ENCODE data around the gene WDFY3. TPM values are rescaled to one million over a fixed set of nuclear protein-coding genes. Genes with fewer than 3 reads are reported as not detected.

The WDFY3 gene
- total and polyA plus RNA-seq, 4 donors: 7.5 to 229 (median 75.8) TPM

DNA sequence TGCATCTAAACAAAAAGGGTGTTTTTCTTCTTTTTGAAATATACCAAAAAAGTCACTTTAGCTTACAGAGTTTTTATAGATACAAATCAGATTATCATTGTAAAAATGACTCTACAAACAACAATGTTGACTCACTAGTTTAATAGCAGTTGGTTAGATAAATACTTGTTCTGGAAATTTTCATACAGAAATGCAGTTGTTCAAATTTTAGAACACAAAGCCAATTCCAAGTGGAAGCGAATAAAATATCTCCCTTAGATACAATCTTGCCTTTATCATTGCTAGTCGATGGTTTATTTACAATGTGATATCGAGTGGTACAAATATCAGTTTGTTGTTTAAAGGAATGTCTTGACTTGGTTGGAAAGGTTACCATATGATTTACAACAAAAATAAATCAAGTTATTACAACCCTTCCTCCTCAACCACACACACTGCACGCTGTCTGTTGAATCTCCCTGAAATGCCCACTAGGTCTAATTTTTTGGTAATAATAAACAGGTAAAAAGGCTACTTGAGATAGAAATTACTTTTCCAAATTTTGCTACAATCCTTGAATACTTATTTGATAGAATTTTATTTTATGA lies 268.8 kb downstream of the WDFY3 start:
- ATAC-seq (ENCODE audit: insufficient read depth, low FRiP score) (no peak), DNase-seq (no peak)
- Histone ChIP-seq H3K9ac (ENCODE audit: insufficient read depth in 1 of 2, low read length in 2 of 2) (no peak overlapping the region), H3K4me3 (no peak overlapping the region), H3K9me3 (ENCODE audit: control insufficient read depth in 4 of 4, insufficient read depth in 3 of 4, low read length in 3 of 4) (no peaks in the 10 kb centered on the region), H3K27me3 (ENCODE audit: control insufficient read depth in 3 of 3, insufficient read depth in 3 of 3, low read length in 2 of 3) (no peaks in the 10 kb centered on the region), H3K4me1 (ENCODE audit: control insufficient read depth in 5 of 5, insufficient read depth in 5 of 5, low read length in 5 of 5) (no peaks in the 10 kb centered on the region), H3K27ac (ENCODE audit: low read depth in 1 of 2, low read length in 1 of 2) (no peak overlapping the region), H3K36me3 (ENCODE audit: control insufficient read depth in 4 of 4, insufficient read depth in 4 of 4, low read length in 4 of 4) (peaks cover 18 to 53% (median 25%) of the 10 kb centered on the region in 4 donors)
- no peak for TF ChIP-seq CTCF (IDR thresholded peaks at IDR 0.05; ENCODE audit: control extremely low read depth, extremely low read depth)
- WGBS, 2 donors: 80 to 86% methylated on average over 4 of the region's 4 CpGs

DNA sequence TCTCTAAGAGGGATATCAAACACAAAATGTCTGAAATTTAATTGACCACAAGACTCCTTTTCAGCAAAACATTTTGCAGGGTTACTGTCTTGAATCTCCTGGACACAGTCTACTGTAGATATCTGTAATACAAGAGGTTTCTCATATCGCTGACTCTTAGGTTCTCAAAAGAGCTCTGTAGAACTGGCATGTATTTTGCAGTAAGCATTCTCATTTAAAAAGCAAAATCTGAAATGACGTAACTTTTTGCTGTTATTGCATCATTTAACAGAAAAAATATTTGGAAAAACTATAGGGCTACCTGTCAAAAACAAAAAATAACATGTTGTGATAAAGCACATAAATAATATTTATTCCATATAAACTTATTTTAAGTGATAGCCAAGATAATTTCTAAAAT lies 269.3 kb downstream of the WDFY3 start:
- Histone ChIP-seq H3K9ac (ENCODE audit: insufficient read depth in 1 of 2, low read length in 2 of 2) (no peak overlapping the region), H3K4me1 (ENCODE audit: control insufficient read depth in 5 of 5, insufficient read depth in 5 of 5, low read length in 5 of 5) (no peaks in the 10 kb centered on the region), H3K9me3 (ENCODE audit: control insufficient read depth in 4 of 4, insufficient read depth in 3 of 4, low read length in 3 of 4) (no peaks in the 10 kb centered on the region), H3K27me3 (ENCODE audit: control insufficient read depth in 3 of 3, insufficient read depth in 3 of 3, low read length in 2 of 3) (no peaks in the 10 kb centered on the region), H3K27ac (ENCODE audit: low read depth in 1 of 2, low read length in 1 of 2) (no peak overlapping the region), H3K36me3 (ENCODE audit: control insufficient read depth in 4 of 4, insufficient read depth in 4 of 4, low read length in 4 of 4) (peaks cover 16 to 53% (median 23%) of the 10 kb centered on the region in 4 donors), H3K4me3 (no peak overlapping the region)
- no peak for ATAC-seq (ENCODE audit: insufficient read depth, low FRiP score)
- no peak for TF ChIP-seq CTCF (IDR thresholded peaks at IDR 0.05; ENCODE audit: control extremely low read depth, extremely low read depth)
- peak in 1 of 3 donors; percentile 9 for DNase-seq
- 87 to 88% methylated on average over 2 of the region's 2 CpGs for WGBS, 2 donors

GRCh38 chr4:84691800-84692199 lies 274.7 kb downstream of the WDFY3 start:
- Histone ChIP-seq H3K4me3 (no peak overlapping the region), H3K9ac (ENCODE audit: insufficient read depth in 1 of 2, low read length in 2 of 2) (no peak overlapping the region), H3K9me3 (ENCODE audit: control insufficient read depth in 4 of 4, insufficient read depth in 3 of 4, low read length in 3 of 4) (no peaks in the 10 kb centered on the region), H3K27ac (ENCODE audit: low read depth in 1 of 2, low read length in 1 of 2) (no peak overlapping the region), H3K36me3 (ENCODE audit: control insufficient read depth in 4 of 4, insufficient read depth in 4 of 4, low read length in 4 of 4) (peaks cover 13 to 65% (median 29%) of the 10 kb centered on the region in 4 donors), H3K4me1 (ENCODE audit: control insufficient read depth in 5 of 5, insufficient read depth in 5 of 5, low read length in 5 of 5) (peaks cover 0 to 3% (median 0%) of the 10 kb centered on the region in 5 donors), H3K27me3 (ENCODE audit: control insufficient read depth in 3 of 3, insufficient read depth in 3 of 3, low read length in 2 of 3) (no peaks in the 10 kb centered on the region)
- 91 to 98% methylated on average over 1 of the region's 1 CpG for WGBS, 2 donors
- TF ChIP-seq CTCF (IDR thresholded peaks at IDR 0.05; ENCODE audit: control extremely low read depth, extremely low read depth): no peak
- ATAC-seq (ENCODE audit: insufficient read depth, low FRiP score) (no peak), DNase-seq (no peak)
